ENCODE results near the gene CFAP47.

GRCh38 chrX:36035550-36035949, 116.0 kb downstream of the CFAP47 start:
- TF ChIP-seq EZH2 (IDR thresholded peaks at IDR 0.05; ENCODE audit: borderline replicate concordance, low read depth, low read length, severe bottlenecking): no peak
- TF ChIP-seq MAX (IDR thresholded peaks at IDR 0.05; ENCODE audit: insufficient read depth, insufficient read length): no peak
- TF ChIP-seq CTCF (IDR thresholded peaks at IDR 0.05; ENCODE audit: extremely low read depth in 1 of 2, insufficient read depth in 1 of 2, low read depth in 1 of 2, low read length in 2 of 2): no peak
- TF ChIP-seq POLR2AphosphoS5 (IDR thresholded peaks at IDR 0.05; ENCODE audit: insufficient read depth, low read depth, low read length): no peak
